Liver (tissue), 9 donors: ENCODE data around the gene GREB1. TPM values are rescaled to one million over a fixed set of nuclear protein-coding genes. Genes with fewer than 3 reads are reported as not detected.

Source experiments
- DNase-seq: peaks from one replicate; pipeline ENCODE4 v3.0.0-alpha.2; 2017; ENCODE audit warnings: low spot score
- H3K27ac ChIP-seq, 2 donors: one replicate each; pipeline ENCODE4 v1.7.0; 2013; ENCODE audit warnings: inconsistent platforms in 2 of 2, low read length in 2 of 2, control low read depth in 1 of 2, low read depth in 1 of 2, mild to moderate bottlenecking in 1 of 2
- H3K27me3 ChIP-seq, 4 donors: one replicate each; pipeline versions ENCODE4 v1.6.1 to v1.7.0; 2013; ENCODE audit warnings: low read length in 3 of 4, inconsistent platforms in 1 of 4, mild to moderate bottlenecking in 1 of 4, moderate library complexity in 1 of 4; ENCODE audit not compliant: control insufficient read depth in 4 of 4, insufficient read depth in 4 of 4
- H3K36me3 ChIP-seq, 4 donors: one replicate each; pipeline versions ENCODE4 v1.6.1 to v1.7.0; 2013; ENCODE audit warnings: low read length in 3 of 4, mild to moderate bottlenecking in 3 of 4, low read depth in 1 of 4, moderate library complexity in 1 of 4; ENCODE audit not compliant: control insufficient read depth in 4 of 4, insufficient read depth in 3 of 4
- H3K4me1 ChIP-seq, 4 donors: one replicate each; pipeline versions ENCODE4 v1.6.1 to v1.7.0; 2013; ENCODE audit warnings: low read length in 3 of 4, mild to moderate bottlenecking in 3 of 4, moderate library complexity in 1 of 4; ENCODE audit not compliant: control insufficient read depth in 4 of 4, insufficient read depth in 4 of 4
- H3K4me3 ChIP-seq, 3 donors: one replicate each; pipeline versions ENCODE4 v1.6.1 to v1.7.0; 2013; ENCODE audit warnings: low read length in 3 of 3, control low read depth in 1 of 3, low read depth in 1 of 3, mild to moderate bottlenecking in 1 of 3
- H3K9ac ChIP-seq, 2 donors: one replicate each; pipeline ENCODE4 v1.7.0; 2013; ENCODE audit warnings: low read length in 2 of 2, mild to moderate bottlenecking in 2 of 2, moderate library complexity in 2 of 2, control low read depth in 1 of 2, low read depth in 1 of 2
- H3K9me3 ChIP-seq, 4 donors: one replicate each; pipeline versions ENCODE4 v1.6.1 to v1.7.0; 2013; ENCODE audit warnings: low read length in 3 of 4; ENCODE audit not compliant: control insufficient read depth in 4 of 4
- ATF3 ChIP-seq: IDR thresholded peaks from 2 replicates; pipeline ENCODE4 v1.6.1; 2016; ENCODE audit warnings: antibody characterized with exemption
- FOXA1 ChIP-seq: IDR thresholded peaks from 2 replicates; pipeline ENCODE4 v1.6.1; 2016; ENCODE audit warnings: antibody characterized with exemption
- FOXA2 ChIP-seq: IDR thresholded peaks from 2 replicates; pipeline ENCODE4 v1.6.1; 2016; ENCODE audit warnings: antibody characterized with exemption
- GABPA ChIP-seq, 2 donors: IDR thresholded peaks in 1 of 2; conservative IDR thresholded peaks in 1 of 2; 2 replicates each; pipeline ENCODE4 v1.6.1; 2016; ENCODE audit warnings: antibody characterized with exemption in 2 of 2, mild to moderate bottlenecking in 1 of 2, moderate library complexity in 1 of 2
- HNF4A ChIP-seq, 2 donors: conservative IDR thresholded peaks; 2 replicates each; pipeline ENCODE4 v1.6.1; 2016; ENCODE audit warnings: antibody characterized with exemption in 2 of 2, mild to moderate bottlenecking in 2 of 2
- HNF4G ChIP-seq: IDR thresholded peaks from 2 replicates; pipeline ENCODE4 v1.6.1; 2016; ENCODE audit warnings: antibody characterized with exemption
- JUND ChIP-seq, 2 donors: IDR thresholded peaks; 2 replicates each; pipeline ENCODE4 v1.6.1; 2016; ENCODE audit warnings: antibody characterized with exemption in 2 of 2
- MAX ChIP-seq: IDR thresholded peaks from 2 replicates; pipeline ENCODE4 v1.6.1; 2016; ENCODE audit warnings: antibody characterized with exemption
- NR2F2 ChIP-seq: IDR thresholded peaks from 2 replicates; pipeline ENCODE4 v1.6.1; 2016; ENCODE audit warnings: antibody characterized with exemption
- RAD21 ChIP-seq, 2 donors: IDR thresholded peaks; 2 replicates each; pipeline ENCODE4 v1.6.1; 2016; ENCODE audit warnings: antibody characterized with exemption in 2 of 2, mild to moderate bottlenecking in 2 of 2
- RXRA ChIP-seq, 2 donors: IDR thresholded peaks; 2 replicates each; pipeline ENCODE4 v1.6.1; 2017 to 2018; ENCODE audit warnings: antibody characterized with exemption in 2 of 2, mild to moderate bottlenecking in 1 of 2
- SP1 ChIP-seq: IDR thresholded peaks from 2 replicates; pipeline ENCODE4 v1.6.1; 2018; ENCODE audit warnings: antibody characterized with exemption, mild to moderate bottlenecking
- TAF1 ChIP-seq: conservative IDR thresholded peaks from 2 replicates; pipeline ENCODE4 v1.6.1; 2016; ENCODE audit warnings: antibody characterized with exemption, mild to moderate bottlenecking
- ZBTB33 ChIP-seq: IDR thresholded peaks from 2 replicates; pipeline ENCODE4 v1.6.1; 2016; ENCODE audit warnings: antibody characterized with exemption
- WGBS: extraction: QIAGEN DNeasy Blood & Tissue Kit; methylation state at CpG from one replicate; pipeline ENCODE4 v1.1.7; 2013; 5-methylcytosine and 5-hydroxymethylcytosine counted together
- polyA plus RNA-seq, 2 donors: library from polyadenylated mRNA; stranded (reverse) in 1 of 2; unstranded in 1 of 2; fragments of 200-250 nt in 1 of 2; fragments of >200 nt in 1 of 2; fragmentation: Nextera tagmentation in 1 of 2; extraction: Ambion mirVana in 1 of 2; gene quantifications; one replicate each; pipeline versions ENCODE4 v1.2.1 to v1.2.3, GENCODE V29; 2013 to 2015
- total RNA-seq, 2 donors: library from RNA; depleted of rRNA; stranded (reverse); fragments of >200 nt; gene quantifications; one replicate each; pipeline ENCODE4 v1.2.3, GENCODE V29; 2014
- TF ChIP-seq, protein P1 (sequence below): IDR thresholded peaks from 2 replicates; pipeline ENCODE4 v1.6.1; 2016; ENCODE audit warnings: antibody characterized with exemption, mild to moderate bottlenecking
- TF ChIP-seq, protein P2 (sequence below): fragments of 150-350 bp; IDR thresholded peaks from 2 replicates; pipeline ENCODE4 v1.5.1; 2017; ENCODE audit warnings: improper control_type of control experiment, low read depth, low read length; ENCODE audit not compliant: missing input control
- donor health status: healthy.
- donor health status: healthy.
- donor health status: healthy.
- donor health status: healthy.
- donor health status: healthy.

The GREB1 gene
- total and polyA plus RNA-seq, 4 donors, result 1.0 to 6.3 (median 3.6) TPM

- H3K4me1 ChIP-seq, result peaks cover 0 to 10% (median 5%) of the 10 kb centered on the region in 4 donors
- TF ChIP-seq FOXA2 (no peak), ZBTB33 (no peak), ATF3 (no peak), TAF1 (no peak), HNF4A (conservative IDR thresholded peaks at IDR 0.05) (no peak), GABPA (IDR thresholded peaks at IDR 0.05 in 1 of 2, conservative IDR thresholded peaks at IDR 0.05 in 1 of 2) (no peak), RAD21 (IDR thresholded peaks at IDR 0.05) (no peak), HNF4G (no peak), FOXA1 (no peak), JUND (IDR thresholded peaks at IDR 0.05) (no peak), NR2F2 (no peak), MAX (no peak), SP1 (no peak)
- TF ChIP-seq, protein P1, sequence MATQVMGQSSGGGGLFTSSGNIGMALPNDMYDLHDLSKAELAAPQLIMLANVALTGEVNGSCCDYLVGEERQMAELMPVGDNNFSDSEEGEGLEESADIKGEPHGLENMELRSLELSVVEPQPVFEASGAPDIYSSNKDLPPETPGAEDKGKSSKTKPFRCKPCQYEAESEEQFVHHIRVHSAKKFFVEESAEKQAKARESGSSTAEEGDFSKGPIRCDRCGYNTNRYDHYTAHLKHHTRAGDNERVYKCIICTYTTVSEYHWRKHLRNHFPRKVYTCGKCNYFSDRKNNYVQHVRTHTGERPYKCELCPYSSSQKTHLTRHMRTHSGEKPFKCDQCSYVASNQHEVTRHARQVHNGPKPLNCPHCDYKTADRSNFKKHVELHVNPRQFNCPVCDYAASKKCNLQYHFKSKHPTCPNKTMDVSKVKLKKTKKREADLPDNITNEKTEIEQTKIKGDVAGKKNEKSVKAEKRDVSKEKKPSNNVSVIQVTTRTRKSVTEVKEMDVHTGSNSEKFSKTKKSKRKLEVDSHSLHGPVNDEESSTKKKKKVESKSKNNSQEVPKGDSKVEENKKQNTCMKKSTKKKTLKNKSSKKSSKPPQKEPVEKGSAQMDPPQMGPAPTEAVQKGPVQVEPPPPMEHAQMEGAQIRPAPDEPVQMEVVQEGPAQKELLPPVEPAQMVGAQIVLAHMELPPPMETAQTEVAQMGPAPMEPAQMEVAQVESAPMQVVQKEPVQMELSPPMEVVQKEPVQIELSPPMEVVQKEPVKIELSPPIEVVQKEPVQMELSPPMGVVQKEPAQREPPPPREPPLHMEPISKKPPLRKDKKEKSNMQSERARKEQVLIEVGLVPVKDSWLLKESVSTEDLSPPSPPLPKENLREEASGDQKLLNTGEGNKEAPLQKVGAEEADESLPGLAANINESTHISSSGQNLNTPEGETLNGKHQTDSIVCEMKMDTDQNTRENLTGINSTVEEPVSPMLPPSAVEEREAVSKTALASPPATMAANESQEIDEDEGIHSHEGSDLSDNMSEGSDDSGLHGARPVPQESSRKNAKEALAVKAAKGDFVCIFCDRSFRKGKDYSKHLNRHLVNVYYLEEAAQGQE, result no peak
- no peak overlapping the region for H3K9ac ChIP-seq
- DNase-seq, result no peak
- 89% methylated on average over 9 of the region's 9 CpGs for WGBS
- no peaks in the 10 kb centered on the region for H3K36me3 ChIP-seq
- no peaks in the 10 kb centered on the region for H3K9me3 ChIP-seq
- no peaks in the 10 kb centered on the region for H3K27me3 ChIP-seq
- H3K27ac ChIP-seq, result no peak overlapping the region
- H3K4me3 ChIP-seq, result no peak overlapping the region
These were observed 153.9 kb downstream of the GREB1 start for GRCh38 chr2:11687736-11688135.

- Histone ChIP-seq H3K27me3 (no peaks in the 10 kb centered on the region), H3K4me1 (peaks cover 0 to 15% (median 6%) of the 10 kb centered on the region in 4 donors), H3K9ac (peak overlapping the region in 1 of 2 donors; percentile 24), H3K9me3 (no peaks in the 10 kb centered on the region), H3K27ac (no peak overlapping the region), H3K4me3 (no peak overlapping the region), H3K36me3 (no peaks in the 10 kb centered on the region)
- TF ChIP-seq, protein P2, sequence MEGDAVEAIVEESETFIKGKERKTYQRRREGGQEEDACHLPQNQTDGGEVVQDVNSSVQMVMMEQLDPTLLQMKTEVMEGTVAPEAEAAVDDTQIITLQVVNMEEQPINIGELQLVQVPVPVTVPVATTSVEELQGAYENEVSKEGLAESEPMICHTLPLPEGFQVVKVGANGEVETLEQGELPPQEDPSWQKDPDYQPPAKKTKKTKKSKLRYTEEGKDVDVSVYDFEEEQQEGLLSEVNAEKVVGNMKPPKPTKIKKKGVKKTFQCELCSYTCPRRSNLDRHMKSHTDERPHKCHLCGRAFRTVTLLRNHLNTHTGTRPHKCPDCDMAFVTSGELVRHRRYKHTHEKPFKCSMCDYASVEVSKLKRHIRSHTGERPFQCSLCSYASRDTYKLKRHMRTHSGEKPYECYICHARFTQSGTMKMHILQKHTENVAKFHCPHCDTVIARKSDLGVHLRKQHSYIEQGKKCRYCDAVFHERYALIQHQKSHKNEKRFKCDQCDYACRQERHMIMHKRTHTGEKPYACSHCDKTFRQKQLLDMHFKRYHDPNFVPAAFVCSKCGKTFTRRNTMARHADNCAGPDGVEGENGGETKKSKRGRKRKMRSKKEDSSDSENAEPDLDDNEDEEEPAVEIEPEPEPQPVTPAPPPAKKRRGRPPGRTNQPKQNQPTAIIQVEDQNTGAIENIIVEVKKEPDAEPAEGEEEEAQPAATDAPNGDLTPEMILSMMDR, result peak; percentile 84
- peak; percentile 30 to 56 for TF ChIP-seq RXRA (IDR thresholded peaks at IDR 0.05)
- no peak for TF ChIP-seq TAF1
- TF ChIP-seq SP1, result no peak
- peak; percentile 93 to 94 for TF ChIP-seq RAD21 (IDR thresholded peaks at IDR 0.05)
- no peak for TF ChIP-seq MAX
- WGBS, result 9% methylated on average over 23 of the region's 23 CpGs
- peak; percentile 73 for DNase-seq
These were observed 154.6 kb downstream of the GREB1 start for GRCh38 chr2:11688222-11689069.
